RWPE2 (cell line): ENCODE data around the gene KISS1R.

Experiments used
- ATAC-seq: fragments of 200-7000 bp; cut with Tn5 transposase; 3 replicates; pipeline ENCODE4 v1.9.1; 2021; ENCODE audit warnings: low read depth
- DNase-seq: peaks from one replicate; pipeline ENCODE4 v3.0.0-alpha.2; 2020; ENCODE audit warnings: low spot score
- H3K27ac ChIP-seq: fragments of 450-650 bp; 2 replicates; pipeline ENCODE4 v1.5.1; 2017; ENCODE audit warnings: mild to moderate bottlenecking; ENCODE audit not compliant: poor library complexity, severe bottlenecking
- H3K27me3 ChIP-seq: fragments of 250-450 bp; sonication (Bioruptor Pico); 2 replicates; pipeline ENCODE4 v1.5.1; 2021; ENCODE audit warnings: mild to moderate bottlenecking, moderate library complexity; ENCODE audit not compliant: insufficient read depth, poor library complexity, severe bottlenecking
- H3K36me3 ChIP-seq: fragments of 250-450 bp; sonication (Bioruptor Pico); 2 replicates; pipeline ENCODE4 v1.5.1; 2020; ENCODE audit warnings: low read depth, mild to moderate bottlenecking, moderate library complexity
- H3K4me1 ChIP-seq: fragments of 250-450 bp; sonication (Bioruptor Pico); 2 replicates; pipeline ENCODE4 v1.5.1; 2021; ENCODE audit warnings: mild to moderate bottlenecking, moderate library complexity; ENCODE audit not compliant: insufficient read depth, poor library complexity, severe bottlenecking
- H3K4me3 ChIP-seq: fragments of 250-450 bp; sonication (Bioruptor Pico); 2 replicates; pipeline ENCODE4 v1.5.1; 2021; ENCODE audit warnings: mild to moderate bottlenecking, moderate library complexity; ENCODE audit not compliant: severe bottlenecking
- H3K9me3 ChIP-seq: fragments of 250-450 bp; sonication (Bioruptor Pico); 2 replicates; pipeline ENCODE4 v1.5.1; 2021; ENCODE audit warnings: mild to moderate bottlenecking, moderate library complexity; ENCODE audit not compliant: severe bottlenecking
- TF ChIP-seq, protein P1 (sequence below): fragments of 450-650 bp; IDR thresholded peaks from one replicate; pipeline ENCODE4 v1.5.1; 2017; ENCODE audit warnings: mild to moderate bottlenecking, moderate library complexity; ENCODE audit not compliant: poor library complexity, severe bottlenecking

The KISS1R gene

DNA sequence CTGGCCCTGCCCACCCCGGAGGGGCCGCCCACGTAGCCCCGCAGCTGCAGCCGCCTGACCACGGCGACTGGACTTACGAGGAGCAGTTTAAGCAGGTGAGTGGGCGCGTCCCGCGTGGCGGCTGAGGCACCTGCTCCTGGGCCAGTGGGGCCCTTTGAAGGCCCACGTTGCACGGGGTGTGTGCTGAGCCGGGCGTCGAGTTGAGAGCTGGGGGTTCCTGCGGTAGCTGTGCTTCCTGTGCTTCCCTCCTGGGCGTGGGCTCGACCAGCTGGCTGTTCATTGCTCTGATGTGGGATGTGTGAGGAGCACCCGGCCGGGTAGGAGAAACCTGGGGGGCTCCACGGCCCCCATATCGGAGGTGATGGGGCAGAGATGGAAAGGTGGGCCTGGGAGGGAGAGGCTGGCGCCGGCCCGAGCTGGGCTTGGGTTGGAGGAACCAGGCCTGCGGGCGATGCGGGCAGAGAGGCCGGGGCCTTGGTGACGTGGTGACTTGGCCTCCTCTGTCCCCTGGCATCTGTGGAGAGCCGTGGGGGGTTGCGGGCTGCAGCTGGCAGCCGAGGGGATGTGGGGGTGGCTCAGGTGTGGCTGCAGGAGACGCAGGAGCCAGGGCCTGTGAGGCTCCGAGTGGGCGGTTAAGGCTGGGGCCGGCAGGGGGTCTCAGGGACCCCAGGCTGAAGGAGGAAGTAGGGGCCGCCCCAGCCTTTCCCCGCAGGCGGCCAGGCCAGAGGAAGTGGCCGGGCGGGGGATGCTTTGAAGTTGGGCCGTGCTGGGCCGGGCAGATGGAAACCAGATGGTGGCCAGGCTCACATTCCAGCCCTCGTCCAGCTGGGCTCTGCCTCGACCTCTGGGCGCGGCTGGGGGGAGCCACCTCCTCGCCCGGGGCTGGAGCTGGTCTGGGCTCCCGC lies 15.8 kb downstream of the KISS1R start:
- no peaks in the 10 kb centered on the region for H3K9me3 ChIP-seq
- H3K4me3 ChIP-seq = no peak overlapping the region
- H3K4me1 ChIP-seq = peaks cover 13% of the 10 kb centered on the region
- peaks cover 4% of the 10 kb centered on the region; the same call in 1 of the 2 replicates for H3K36me3 ChIP-seq
- peak; percentile 90 for ATAC-seq
- TF ChIP-seq, protein P1, sequence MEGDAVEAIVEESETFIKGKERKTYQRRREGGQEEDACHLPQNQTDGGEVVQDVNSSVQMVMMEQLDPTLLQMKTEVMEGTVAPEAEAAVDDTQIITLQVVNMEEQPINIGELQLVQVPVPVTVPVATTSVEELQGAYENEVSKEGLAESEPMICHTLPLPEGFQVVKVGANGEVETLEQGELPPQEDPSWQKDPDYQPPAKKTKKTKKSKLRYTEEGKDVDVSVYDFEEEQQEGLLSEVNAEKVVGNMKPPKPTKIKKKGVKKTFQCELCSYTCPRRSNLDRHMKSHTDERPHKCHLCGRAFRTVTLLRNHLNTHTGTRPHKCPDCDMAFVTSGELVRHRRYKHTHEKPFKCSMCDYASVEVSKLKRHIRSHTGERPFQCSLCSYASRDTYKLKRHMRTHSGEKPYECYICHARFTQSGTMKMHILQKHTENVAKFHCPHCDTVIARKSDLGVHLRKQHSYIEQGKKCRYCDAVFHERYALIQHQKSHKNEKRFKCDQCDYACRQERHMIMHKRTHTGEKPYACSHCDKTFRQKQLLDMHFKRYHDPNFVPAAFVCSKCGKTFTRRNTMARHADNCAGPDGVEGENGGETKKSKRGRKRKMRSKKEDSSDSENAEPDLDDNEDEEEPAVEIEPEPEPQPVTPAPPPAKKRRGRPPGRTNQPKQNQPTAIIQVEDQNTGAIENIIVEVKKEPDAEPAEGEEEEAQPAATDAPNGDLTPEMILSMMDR = peak; percentile 8
- DNase-seq = peak; percentile 85
- H3K27ac ChIP-seq = peak overlapping the region; percentile 26
- H3K27me3 ChIP-seq = no peaks in the 10 kb centered on the region

DNA sequence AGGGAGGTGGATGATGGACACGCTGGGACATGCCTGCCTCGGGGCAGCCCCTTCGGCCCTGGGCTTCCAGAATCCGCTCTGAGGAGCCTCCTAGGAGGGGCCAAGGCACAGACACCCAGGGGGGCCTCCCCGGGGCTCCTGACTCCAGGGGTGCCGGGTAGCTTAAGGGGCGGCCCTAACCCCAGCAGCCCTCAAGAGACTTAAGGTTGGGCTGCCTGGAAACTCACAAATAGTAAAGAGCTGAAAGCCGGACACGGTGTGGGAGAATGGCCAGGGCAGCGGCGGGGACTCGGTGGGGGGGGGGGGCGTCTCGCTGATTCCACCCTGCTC lies 16.4 kb downstream of the KISS1R start:
- TF ChIP-seq, protein P1 = no peak
- ATAC-seq (no peak), DNase-seq (no peak)
- Histone ChIP-seq H3K9me3 (no peaks in the 10 kb centered on the region), H3K4me3 (no peak overlapping the region), H3K36me3 (peaks cover 4% of the 10 kb centered on the region; the same call in 1 of the 2 replicates), H3K4me1 (peaks cover 13% of the 10 kb centered on the region), H3K27ac (peak overlapping the region; percentile 26), H3K27me3 (no peaks in the 10 kb centered on the region)

DNA sequence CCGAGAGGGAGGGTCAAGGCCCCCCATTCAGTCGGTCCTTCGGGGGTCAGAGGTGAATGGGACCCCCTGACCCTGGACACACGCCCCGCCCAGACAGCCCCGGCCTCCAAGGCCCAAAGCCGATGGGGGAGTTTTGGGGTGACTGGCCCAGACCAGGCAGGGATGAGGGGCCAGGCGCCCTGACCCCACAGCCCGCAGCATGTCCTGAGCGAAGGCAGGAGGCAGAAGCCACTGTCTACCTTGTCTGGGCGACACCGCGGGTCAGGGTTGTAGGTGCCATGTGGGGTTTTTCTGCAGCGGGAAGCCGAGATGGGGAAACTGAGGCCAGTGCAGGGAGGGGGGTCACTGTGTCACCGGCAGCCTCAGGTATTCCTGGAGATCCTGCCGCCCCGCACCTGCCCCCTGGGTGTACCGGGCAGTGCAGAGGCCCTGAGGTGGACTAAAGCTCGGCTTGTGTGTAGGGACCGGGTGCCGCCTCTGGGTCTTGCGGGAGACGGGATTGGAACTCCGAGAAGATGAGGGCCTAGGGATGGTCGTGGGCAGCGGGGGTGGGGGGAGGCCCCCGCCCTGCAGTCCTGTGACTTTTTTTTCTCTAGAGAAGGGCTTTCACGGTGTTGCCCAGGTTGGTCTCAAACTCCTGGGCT lies 17.2 kb downstream of the KISS1R start:
- Histone ChIP-seq H3K27me3 (no peaks in the 10 kb centered on the region), H3K4me3 (no peak overlapping the region), H3K9me3 (no peaks in the 10 kb centered on the region), H3K27ac (peak overlapping the region; percentile 34), H3K36me3 (peaks cover 4% of the 10 kb centered on the region; the same call in 1 of the 2 replicates), H3K4me1 (peaks cover 13% of the 10 kb centered on the region)
- DNase-seq = no peak
- TF ChIP-seq, protein P1 = no peak
- no peak for ATAC-seq

DNA sequence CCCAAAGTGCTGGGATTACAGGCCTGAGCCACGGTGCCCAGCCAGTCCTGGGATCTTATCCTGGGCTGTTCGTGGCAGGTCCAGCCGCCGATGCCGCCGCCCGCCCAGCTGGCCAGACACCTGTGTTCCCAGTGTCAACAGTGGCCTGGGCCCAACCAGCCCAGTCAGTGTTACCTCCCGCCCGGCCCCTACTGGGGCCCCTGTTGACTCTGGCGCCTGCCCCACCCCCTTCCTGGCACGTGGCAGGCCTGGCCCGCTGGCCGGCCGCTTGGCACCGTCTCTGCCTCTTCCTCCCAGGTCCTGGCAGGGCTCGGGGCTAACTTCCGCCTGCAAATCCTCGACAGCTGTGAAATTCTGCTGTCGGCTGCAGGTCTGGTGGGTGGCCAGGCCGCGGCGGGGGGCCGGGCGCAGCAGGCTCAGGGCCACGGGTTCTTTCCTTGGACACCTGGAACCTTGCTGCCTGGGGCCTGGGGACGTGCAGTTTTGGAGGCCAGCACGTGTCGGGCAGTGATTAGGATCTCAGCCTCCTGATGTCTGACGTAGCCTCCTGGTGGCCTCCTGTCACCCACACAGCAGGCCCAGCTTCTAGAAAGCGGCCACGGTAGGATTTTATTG lies 17.8 kb downstream of the KISS1R start:
- H3K36me3 ChIP-seq = peaks cover 4% of the 10 kb centered on the region; the same call in 1 of the 2 replicates
- H3K9me3 ChIP-seq = no peaks in the 10 kb centered on the region

More for the DNA sequence above, 17.8 kb downstream of the KISS1R start:
- Histone ChIP-seq H3K27me3 (no peaks in the 10 kb centered on the region), H3K4me3 (no peak overlapping the region), H3K27ac (peak overlapping the region; percentile 34), H3K4me1 (peaks cover 13% of the 10 kb centered on the region)
- ATAC-seq = peak; percentile 60
- TF ChIP-seq, protein P1 = no peak
- no peak for DNase-seq
